CD4-positive, alpha-beta T cell (primary cell): ENCODE data around the gene ASB3. TPM values are rescaled to one million over a fixed set of nuclear protein-coding genes. Genes with fewer than 3 reads are reported as not detected.

ENCODE experiments used
- ATAC-seq: fragments of 200-7000 bp; cut with Tn5 transposase; one replicate; pipeline ENCODE4 v1.10.0; 2022; ENCODE audit warnings: mild to moderate bottlenecking; ENCODE audit not compliant: poor library complexity
- CTCF ChIA-PET: fragments of 350-600 bp; sonication (Branson Sonifier 250); formaldehyde crosslinking; loops from one replicate; lab custom pipeline; 2021; ENCODE audit warnings: antibody characterized with exemption, inconsistent platforms; lab: Charles Lee
- POLR2A ChIA-PET: fragments of 350-600 bp; sonication (Branson Sonifier 250); formaldehyde crosslinking; loops from one replicate; lab custom pipeline; 2021; ENCODE audit warnings: antibody characterized with exemption, inconsistent platforms; lab: Charles Lee
- DNase-seq, 14 experiments: peaks; one replicate each; pipeline ENCODE4 v3.0.0-alpha.2; 2013 to 2020; ENCODE audit warnings: mixed read lengths in 2 of 14
- H3K27ac ChIP-seq, 2 donors: one replicate each; pipeline versions ENCODE4 v1.5.1 to v1.7.0; 2013; ENCODE audit warnings: low read length in 2 of 2, low read depth in 1 of 2, mild to moderate bottlenecking in 1 of 2
- H3K27me3 ChIP-seq, 2 experiments: 1 replicate in 1 of 2; 2 replicates in 1 of 2; pipeline versions ENCODE4 v1.6.1 to v1.7.0; 2013; ENCODE audit warnings: low read length in 2 of 2, control low read depth in 1 of 2, mild to moderate bottlenecking in 1 of 2, moderate library complexity in 1 of 2; ENCODE audit not compliant: insufficient read depth in 2 of 2, control insufficient read depth in 1 of 2
- H3K36me3 ChIP-seq: one replicate; pipeline ENCODE4 v1.6.1; 2013; ENCODE audit warnings: low read length, control low read depth; ENCODE audit not compliant: insufficient read depth
- H3K4me1 ChIP-seq: one replicate; pipeline ENCODE4 v1.6.1; 2013; ENCODE audit warnings: low read length, control low read depth; ENCODE audit not compliant: insufficient read depth
- H3K4me3 ChIP-seq: one replicate; pipeline ENCODE4 v1.5.1; 2013; ENCODE audit warnings: mild to moderate bottlenecking, low read length, moderate library complexity
- H3K9me3 ChIP-seq, 2 experiments: 1 replicate in 1 of 2; 2 replicates in 1 of 2; pipeline versions ENCODE4 v1.6.1 to v1.7.0; 2013; ENCODE audit warnings: low read length in 2 of 2, mild to moderate bottlenecking in 2 of 2, control low read depth in 1 of 2, moderate library complexity in 1 of 2; ENCODE audit not compliant: control insufficient read depth in 1 of 2, insufficient read depth in 1 of 2
- H3K27ac Mint-ChIP-seq: one replicate; pipeline ENCODE4 v1.8.0; 2020; ENCODE audit warnings: mixed read lengths
- H3K27me3 Mint-ChIP-seq: one replicate; pipeline ENCODE4 v1.8.0; 2021; ENCODE audit warnings: mixed read lengths
- H3K36me3 Mint-ChIP-seq: one replicate; pipeline ENCODE4 v1.8.0; 2021; ENCODE audit warnings: low read depth, mixed read lengths
- H3K4me1 Mint-ChIP-seq: one replicate; pipeline ENCODE4 v1.8.0; 2021; ENCODE audit warnings: low read depth, mixed read lengths
- H3K4me3 Mint-ChIP-seq: one replicate; pipeline ENCODE4 v1.8.0; 2020; ENCODE audit warnings: mild to moderate bottlenecking, mixed read lengths
- H3K9me3 Mint-ChIP-seq: one replicate; pipeline ENCODE4 v1.8.0; 2020; ENCODE audit warnings: mixed read lengths
- intact Hi-C, 2 experiments: fragments of 100-400 bp; cut with DNase I in 1 of 2; cut with micrococcal nuclease in 1 of 2; formaldehyde crosslinking; loops; one replicate each; pipeline versions ENCODE4 v1.15.1 to v1.9.0; 2023 to 2025; cut with DNase I, micrococcal nuclease
- total RNA-seq, 174 experiments: library from RNA in 2 of 174; stranded (reverse) in 2 of 174; gene quantifications; one replicate each; pipeline ENCODE4 v1.2.3 and lab custom pipeline; 2021 to 2026
- TF ChIP-seq, protein P1 (sequence below): fragments of 200-600 bp; IDR thresholded peaks from one replicate; pipeline ENCODE4 v1.8.0; 2022; ENCODE audit warnings: antibody characterized with exemption, mild to moderate bottlenecking

The ASB3 gene
- total RNA-seq, 2 experiments from 2014 or later: 31.0 to 34.3 TPM

DNA sequence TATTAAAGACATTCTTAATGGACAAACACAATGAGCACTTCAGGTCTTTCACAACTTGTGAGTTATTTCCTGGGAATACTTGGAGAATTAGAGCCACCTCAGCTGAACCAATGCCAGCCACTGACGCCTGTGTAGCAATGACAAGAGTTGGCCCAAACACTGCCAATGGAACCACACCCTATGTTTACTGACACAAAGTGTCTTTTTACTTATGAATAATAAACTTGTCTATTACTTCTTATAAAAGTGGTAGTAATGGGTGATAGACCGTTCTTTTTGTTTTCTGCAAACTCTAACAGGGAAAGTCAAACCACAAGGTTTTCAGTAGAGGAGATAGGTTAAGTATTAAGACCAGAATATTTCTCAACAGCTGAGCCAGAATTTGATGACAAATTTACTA, 31.6 kb downstream of the ASB3 start:
- Histone ChIP-seq H3K27me3 (no peaks in the 10 kb centered on the region), H3K4me1 (no peaks in the 10 kb centered on the region), H3K4me3 (no peak overlapping the region), H3K27ac (no peak overlapping the region), H3K9me3 (no peaks in the 10 kb centered on the region), H3K36me3 (peaks cover 10% of the 10 kb centered on the region)
- DNase-seq: no peak
- Mint-ChIP-seq H3K4me1 (no peaks in the 10 kb centered on the region), H3K36me3 (peaks cover 45% of the 10 kb centered on the region), H3K9me3 (no peaks in the 10 kb centered on the region), H3K27me3 (no peaks in the 10 kb centered on the region), H3K27ac (no peak overlapping the region), H3K4me3 (no peak overlapping the region)
- CTCF ChIA-PET: no interaction called here
- POLR2A ChIA-PET: no interaction called here
- no peak for ATAC-seq
- intact Hi-C loops: no loop called here
- TF ChIP-seq, protein P1, sequence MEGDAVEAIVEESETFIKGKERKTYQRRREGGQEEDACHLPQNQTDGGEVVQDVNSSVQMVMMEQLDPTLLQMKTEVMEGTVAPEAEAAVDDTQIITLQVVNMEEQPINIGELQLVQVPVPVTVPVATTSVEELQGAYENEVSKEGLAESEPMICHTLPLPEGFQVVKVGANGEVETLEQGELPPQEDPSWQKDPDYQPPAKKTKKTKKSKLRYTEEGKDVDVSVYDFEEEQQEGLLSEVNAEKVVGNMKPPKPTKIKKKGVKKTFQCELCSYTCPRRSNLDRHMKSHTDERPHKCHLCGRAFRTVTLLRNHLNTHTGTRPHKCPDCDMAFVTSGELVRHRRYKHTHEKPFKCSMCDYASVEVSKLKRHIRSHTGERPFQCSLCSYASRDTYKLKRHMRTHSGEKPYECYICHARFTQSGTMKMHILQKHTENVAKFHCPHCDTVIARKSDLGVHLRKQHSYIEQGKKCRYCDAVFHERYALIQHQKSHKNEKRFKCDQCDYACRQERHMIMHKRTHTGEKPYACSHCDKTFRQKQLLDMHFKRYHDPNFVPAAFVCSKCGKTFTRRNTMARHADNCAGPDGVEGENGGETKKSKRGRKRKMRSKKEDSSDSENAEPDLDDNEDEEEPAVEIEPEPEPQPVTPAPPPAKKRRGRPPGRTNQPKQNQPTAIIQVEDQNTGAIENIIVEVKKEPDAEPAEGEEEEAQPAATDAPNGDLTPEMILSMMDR: no peak

DNA sequence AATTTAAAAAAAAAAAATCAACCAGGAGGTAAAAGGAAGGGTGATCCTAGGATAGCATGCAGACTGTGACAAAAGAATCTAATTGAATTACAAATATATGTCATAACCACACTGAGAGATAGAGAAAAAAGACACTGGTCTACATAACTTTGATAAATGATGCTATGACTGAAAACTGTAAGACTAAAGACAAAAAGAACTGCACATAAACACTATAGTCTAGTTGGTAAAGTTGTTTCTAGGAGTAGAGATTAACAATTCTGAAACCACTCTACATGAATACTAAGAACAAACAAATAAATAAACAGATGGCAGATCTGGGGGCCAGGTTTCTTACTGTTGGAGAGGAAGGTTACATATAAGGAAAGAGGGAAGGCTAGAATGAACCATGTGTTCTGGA, 33.7 kb downstream of the ASB3 start:
- Histone ChIP-seq H3K4me3 (no peak overlapping the region), H3K4me1 (no peaks in the 10 kb centered on the region), H3K27ac (no peak overlapping the region), H3K36me3 (peaks cover 24% of the 10 kb centered on the region), H3K9me3 (no peaks in the 10 kb centered on the region), H3K27me3 (no peaks in the 10 kb centered on the region)
- no peak overlapping the region for H3K4me3 Mint-ChIP-seq
- no peak overlapping the region for H3K27ac Mint-ChIP-seq
- no peaks in the 10 kb centered on the region for H3K4me1 Mint-ChIP-seq
- DNase-seq (no peak), ATAC-seq (no peak)
- TF ChIP-seq, protein P1: no peak
- H3K9me3 Mint-ChIP-seq: no peaks in the 10 kb centered on the region
- no peaks in the 10 kb centered on the region for H3K27me3 Mint-ChIP-seq
- intact Hi-C loops: no loop called here
- POLR2A ChIA-PET: no interaction called here
- CTCF ChIA-PET: no interaction called here
- peaks cover 52% of the 10 kb centered on the region for H3K36me3 Mint-ChIP-seq

DNA sequence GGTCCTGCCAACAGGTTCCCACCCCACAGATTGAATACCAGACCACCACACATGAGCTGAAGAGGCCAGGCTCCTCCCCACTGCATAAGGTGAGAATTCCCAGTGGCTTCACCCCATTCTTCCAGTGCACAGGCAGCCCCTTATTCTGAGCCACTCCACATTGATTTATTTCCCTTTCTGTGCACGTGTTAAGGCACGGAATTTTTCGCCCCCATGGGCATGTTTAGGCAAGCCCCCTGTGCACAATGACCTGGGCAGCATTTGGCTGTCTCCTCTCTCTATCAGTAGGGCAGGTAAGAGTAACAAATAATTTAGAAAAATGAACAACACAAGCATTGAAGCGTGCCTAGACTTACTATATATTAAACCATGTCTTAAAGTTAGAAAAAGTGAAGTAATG, 34.4 kb downstream of the ASB3 start:
- POLR2A ChIA-PET: no interaction called here
- no peak overlapping the region for H3K27ac Mint-ChIP-seq

More for the DNA sequence above, 34.4 kb downstream of the ASB3 start:
- ATAC-seq (no peak), DNase-seq (no peak)
- Histone ChIP-seq H3K27me3 (no peaks in the 10 kb centered on the region), H3K4me1 (no peaks in the 10 kb centered on the region), H3K27ac (no peak overlapping the region), H3K4me3 (no peak overlapping the region), H3K9me3 (no peaks in the 10 kb centered on the region), H3K36me3 (peaks cover 30% of the 10 kb centered on the region)
- CTCF ChIA-PET: no interaction called here
- TF ChIP-seq, protein P1: no peak
- H3K36me3 Mint-ChIP-seq: peaks cover 52% of the 10 kb centered on the region
- no peaks in the 10 kb centered on the region for H3K9me3 Mint-ChIP-seq
- intact Hi-C loops: no loop called here
- no peaks in the 10 kb centered on the region for H3K4me1 Mint-ChIP-seq
- H3K4me3 Mint-ChIP-seq: no peak overlapping the region
- H3K27me3 Mint-ChIP-seq: no peaks in the 10 kb centered on the region
